ENCODE results near the gene GIGYF2.
A peak's percentile ranks its signal among the peaks of the same experiment; 100 is the strongest.
"Not testable (repeated sequence)": the region's sequence is repeated elsewhere in the genome, so short reads cannot be mapped to it uniquely, and the experiment has no call there.

GIGYF2 gene

GRCh38 chr2:232688201-232688600 lies 8.9 kb upstream of the GIGYF2 start:
- DNase-seq (ENCODE audit: low read depth): no peak
- TF ChIP-seq CTCF (IDR thresholded peaks at IDR 0.05; ENCODE audit: low read length, missing control alignments): no peak
- H3K4me3 ChIP-seq (replicated peaks; ENCODE audit: low read depth, low read length): no peak overlapping the region

GRCh38 chr2:232689152-232689910 lies 7.8 kb upstream of the GIGYF2 start:
- TF ChIP-seq CTCF (IDR thresholded peaks at IDR 0.05; ENCODE audit: low read length, missing control alignments): no peak
- DNase-seq (ENCODE audit: low read depth): peak; percentile 65
- H3K4me3 ChIP-seq (replicated peaks; ENCODE audit: low read depth, low read length): no peak overlapping the region

- H3K4me3 ChIP-seq (replicated peaks; ENCODE audit: low read depth, low read length); DNase-seq (ENCODE audit: low read depth): not testable (repeated sequence)
These were observed 6.0 kb upstream of the GIGYF2 start for GRCh38 chr2:232691117-232691516.

- DNase-seq (ENCODE audit: low read depth): no peak
- H3K4me3 ChIP-seq (replicated peaks; ENCODE audit: low read depth, low read length): no peak overlapping the region
- TF ChIP-seq CTCF (IDR thresholded peaks at IDR 0.05; ENCODE audit: low read length, missing control alignments): no peak
These were observed 3.8 kb upstream of the GIGYF2 start for GRCh38 chr2:232693344-232693743.

- H3K4me3 ChIP-seq (replicated peaks; ENCODE audit: low read depth, low read length): peak overlapping the region; percentile 95
- no peak for TF ChIP-seq CTCF (IDR thresholded peaks at IDR 0.05; ENCODE audit: low read length, missing control alignments)
- DNase-seq (ENCODE audit: low read depth): no peak
These were observed 497 bp upstream of the GIGYF2 start for GRCh38 chr2:232696609-232697058.

- no peak for TF ChIP-seq CTCF (IDR thresholded peaks at IDR 0.05; ENCODE audit: low read length, missing control alignments)
- DNase-seq (ENCODE audit: low read depth): no peak
- H3K4me3 ChIP-seq (replicated peaks; ENCODE audit: low read depth, low read length): peak overlapping the region; percentile 95
These were observed 628 bp downstream of the GIGYF2 start for GRCh38 chr2:232697807-232698110.

- no peak for DNase-seq (ENCODE audit: low read depth)
- TF ChIP-seq CTCF (IDR thresholded peaks at IDR 0.05; ENCODE audit: low read length, missing control alignments): no peak
- H3K4me3 ChIP-seq (replicated peaks; ENCODE audit: low read depth, low read length): peak overlapping the region; percentile 95
These were observed 1.5 kb downstream of the GIGYF2 start for GRCh38 chr2:232698556-232699091.

All from fibroblast of pulmonary artery (primary cell).